ENCODE results near the gene NFATC2. TPM values are rescaled to one million over a fixed set of nuclear protein-coding genes. Genes with fewer than 3 reads are reported as not detected.

The NFATC2 gene
- total and polyA plus RNA-seq, 8 donors: 1.5 to 8.3 (median 4.3) TPM

DNA sequence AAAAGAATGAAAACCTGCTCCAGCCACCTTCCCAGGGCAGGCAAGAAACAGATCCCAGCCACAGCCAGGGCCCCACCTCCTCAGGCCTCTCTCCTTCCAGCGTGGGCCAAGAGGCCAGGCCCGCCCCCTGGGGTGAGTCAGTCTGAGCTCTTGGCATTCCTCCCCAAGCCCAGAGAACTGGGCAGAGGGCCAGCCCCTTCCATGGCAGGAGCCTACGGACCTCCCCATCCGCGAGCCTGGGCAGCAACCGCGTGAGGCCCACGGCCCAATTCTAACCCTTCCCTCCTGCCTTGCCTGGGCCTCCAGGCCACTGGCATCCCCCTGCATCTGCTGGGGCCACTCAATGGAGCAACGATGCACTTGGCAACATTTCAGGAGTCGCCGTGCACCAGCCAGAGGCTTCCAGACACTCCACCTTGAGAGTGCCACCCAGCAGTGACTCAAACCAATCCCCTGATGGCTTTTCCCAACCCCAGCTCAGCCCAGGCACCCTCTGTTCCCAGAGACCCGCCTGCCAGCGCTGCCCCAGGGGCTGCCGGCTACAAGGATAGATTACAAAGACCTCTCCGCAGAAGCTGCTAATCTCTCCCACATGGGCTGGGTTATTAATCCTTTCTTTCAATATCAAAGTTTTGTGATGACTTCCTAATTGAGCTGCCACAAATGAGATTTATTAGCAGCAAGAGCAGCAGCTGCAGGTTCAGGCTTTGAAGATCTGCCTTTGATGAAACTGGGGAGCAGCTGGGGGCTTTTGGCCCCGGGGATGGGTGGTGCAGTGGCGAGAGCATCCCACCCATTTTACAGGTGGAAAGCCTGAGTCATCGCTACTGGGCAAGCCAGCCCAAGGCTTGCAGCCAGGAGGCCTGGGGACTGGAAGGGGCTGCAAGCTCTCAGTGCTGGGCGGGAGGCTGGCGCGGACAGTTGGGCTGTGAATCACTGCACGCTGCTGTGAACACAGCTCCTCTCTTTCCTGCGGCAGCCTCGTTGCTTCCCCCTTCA is 85.7 kb downstream of the NFATC2 start:
- Histone ChIP-seq H3K4me3 (peak overlapping the region in 2 of 4 donors; percentile 3 to 32), H3K4me1 (peaks cover 3 to 11% (median 10%) of the 10 kb centered on the region in 3 donors), H3K27ac (peak overlapping the region in 2 of 4 donors; percentile 52 to 68), H3K27me3 (no peaks in the 10 kb centered on the region), H3K9me3 (no peaks in the 10 kb centered on the region), H3K36me3 (no peaks in the 10 kb centered on the region)
- TF ChIP-seq, protein P1, sequence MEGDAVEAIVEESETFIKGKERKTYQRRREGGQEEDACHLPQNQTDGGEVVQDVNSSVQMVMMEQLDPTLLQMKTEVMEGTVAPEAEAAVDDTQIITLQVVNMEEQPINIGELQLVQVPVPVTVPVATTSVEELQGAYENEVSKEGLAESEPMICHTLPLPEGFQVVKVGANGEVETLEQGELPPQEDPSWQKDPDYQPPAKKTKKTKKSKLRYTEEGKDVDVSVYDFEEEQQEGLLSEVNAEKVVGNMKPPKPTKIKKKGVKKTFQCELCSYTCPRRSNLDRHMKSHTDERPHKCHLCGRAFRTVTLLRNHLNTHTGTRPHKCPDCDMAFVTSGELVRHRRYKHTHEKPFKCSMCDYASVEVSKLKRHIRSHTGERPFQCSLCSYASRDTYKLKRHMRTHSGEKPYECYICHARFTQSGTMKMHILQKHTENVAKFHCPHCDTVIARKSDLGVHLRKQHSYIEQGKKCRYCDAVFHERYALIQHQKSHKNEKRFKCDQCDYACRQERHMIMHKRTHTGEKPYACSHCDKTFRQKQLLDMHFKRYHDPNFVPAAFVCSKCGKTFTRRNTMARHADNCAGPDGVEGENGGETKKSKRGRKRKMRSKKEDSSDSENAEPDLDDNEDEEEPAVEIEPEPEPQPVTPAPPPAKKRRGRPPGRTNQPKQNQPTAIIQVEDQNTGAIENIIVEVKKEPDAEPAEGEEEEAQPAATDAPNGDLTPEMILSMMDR (IDR thresholded peaks at IDR 0.05): no peak
- intact Hi-C loops (cut with DNase I): no loop called here
- ATAC-seq (peak; percentile 98 to 99 (median 98)), FAIRE-seq (no peak), DNase-seq (peak; percentile 94 to 99 (median 98))
- WGBS, 2 donors: 35 to 41% methylated on average over 24 of the region's 24 CpGs

DNA sequence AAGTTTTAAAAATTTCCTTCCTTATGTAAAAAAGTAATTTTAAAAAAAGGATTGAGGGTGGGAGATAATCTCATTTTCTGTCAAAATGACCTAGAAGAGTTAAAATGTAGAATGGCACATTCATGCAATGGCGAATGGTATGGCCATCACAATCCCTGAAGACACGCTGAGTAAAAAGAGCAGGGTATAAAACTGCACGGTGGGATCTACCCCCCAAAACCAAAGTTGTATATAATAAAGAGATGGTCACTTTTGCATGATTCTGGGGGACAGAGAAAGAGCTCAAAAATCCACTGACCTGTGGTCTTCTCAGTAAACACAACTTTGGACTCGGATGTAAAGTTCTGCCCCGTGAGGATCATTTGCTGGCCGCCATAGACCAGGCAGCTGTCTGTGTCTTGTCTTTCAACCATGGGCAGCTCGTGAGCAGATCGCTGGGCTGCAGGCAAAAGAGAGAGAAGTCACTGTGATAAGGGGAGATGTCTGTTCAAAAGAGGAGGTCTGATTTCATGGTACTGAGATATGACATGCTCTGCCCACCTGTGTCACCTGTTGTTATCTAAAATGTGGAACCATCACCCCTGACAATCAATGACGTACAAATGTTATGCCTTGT is 88.2 kb downstream of the NFATC2 start:
- no peak for FAIRE-seq
- Histone ChIP-seq H3K9me3 (no peaks in the 10 kb centered on the region), H3K27me3 (no peaks in the 10 kb centered on the region), H3K4me3 (no peak overlapping the region), H3K27ac (no peak overlapping the region), H3K4me1 (peaks cover 3 to 11% (median 10%) of the 10 kb centered on the region in 3 donors), H3K36me3 (no peaks in the 10 kb centered on the region)
- ATAC-seq: no peak
- intact Hi-C loops (cut with DNase I): no loop called here
- DNase-seq: no peak
- 94 to 95% methylated on average over 9 of the region's 9 CpGs for WGBS, 2 donors
- TF ChIP-seq, protein P1 (IDR thresholded peaks at IDR 0.05): no peak

DNA sequence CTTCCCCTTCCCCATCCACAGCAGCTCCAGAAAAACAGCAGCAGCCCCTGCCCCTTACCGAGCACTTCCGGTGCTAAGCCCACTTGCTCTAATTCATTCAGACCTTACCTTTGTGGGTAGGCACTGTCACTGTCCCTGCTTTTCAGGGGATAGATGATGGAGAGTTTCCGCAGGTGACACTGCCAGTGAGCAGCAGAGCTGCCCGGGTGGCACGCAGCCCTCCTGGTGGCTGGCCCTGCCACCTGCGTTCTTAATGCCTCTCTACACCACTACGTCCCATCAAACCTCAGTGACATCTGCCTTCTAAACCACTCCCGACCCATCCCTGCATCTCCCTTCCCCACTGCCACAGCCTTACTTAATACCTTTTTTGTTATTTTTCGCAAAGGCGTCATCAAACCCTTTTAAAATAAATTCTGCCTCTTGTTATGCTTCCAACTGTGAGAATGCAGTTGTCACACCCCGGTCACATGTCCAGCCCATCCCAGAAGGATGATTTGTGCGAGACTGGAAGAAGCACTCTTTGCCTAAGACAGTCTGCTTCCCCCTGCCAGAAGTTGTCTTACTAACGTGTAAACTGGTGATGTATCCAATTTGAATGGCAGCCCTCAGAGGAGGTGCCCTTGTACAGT is 89.7 kb downstream of the NFATC2 start:
- intact Hi-C loops (cut with DNase I): no loop called here
- no peak overlapping the region for H3K4me3 ChIP-seq
- H3K36me3 ChIP-seq: no peaks in the 10 kb centered on the region
- H3K27me3 ChIP-seq: no peaks in the 10 kb centered on the region
- H3K4me1 ChIP-seq: peaks cover 3 to 11% (median 10%) of the 10 kb centered on the region in 3 donors
- TF ChIP-seq, protein P1 (IDR thresholded peaks at IDR 0.05): no peak
- no peaks in the 10 kb centered on the region for H3K9me3 ChIP-seq
- FAIRE-seq (no peak), ATAC-seq (no peak), DNase-seq (no peak)
- 94% methylated on average over 13 of the region's 13 CpGs for WGBS, 2 donors
- no peak overlapping the region for H3K27ac ChIP-seq

DNA sequence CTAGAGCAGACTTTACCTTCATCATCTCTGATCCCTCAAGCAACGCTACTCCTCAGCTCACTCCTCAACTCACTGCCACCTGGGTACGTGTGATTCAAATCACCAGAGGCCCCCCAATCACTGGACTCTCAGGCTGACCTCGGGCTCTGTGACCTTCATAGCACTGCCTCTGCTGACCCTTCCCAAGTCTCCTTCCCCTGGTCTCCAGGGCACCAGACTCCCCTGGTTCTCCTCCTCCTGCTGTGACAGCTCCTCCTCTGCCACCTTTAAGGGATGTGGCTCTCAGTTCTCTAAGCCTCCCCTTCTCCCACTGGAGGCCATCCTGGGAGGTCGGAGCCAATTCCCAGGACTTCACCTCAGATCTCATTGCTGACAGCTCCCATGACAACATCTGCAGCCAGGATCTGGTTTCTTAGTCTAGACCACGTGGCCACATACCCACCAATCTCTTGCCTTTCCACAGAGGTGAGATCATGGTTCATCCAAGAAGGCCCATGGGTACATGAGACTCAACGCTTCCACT is 90.4 kb downstream of the NFATC2 start:
- H3K4me3 ChIP-seq: no peak overlapping the region
- intact Hi-C loops (cut with DNase I): no loop called here
- H3K27ac ChIP-seq: no peak overlapping the region
- H3K9me3 ChIP-seq: no peaks in the 10 kb centered on the region
- no peaks in the 10 kb centered on the region for H3K36me3 ChIP-seq
- TF ChIP-seq, protein P1 (IDR thresholded peaks at IDR 0.05): no peak
- H3K27me3 ChIP-seq: no peaks in the 10 kb centered on the region
- no peak for DNase-seq
- WGBS, 2 donors: 93 to 97% methylated on average over 6 of the region's 6 CpGs
- H3K4me1 ChIP-seq: peaks cover 3 to 10% (median 10%) of the 10 kb centered on the region in 3 donors
- ATAC-seq: no peak
- FAIRE-seq: no peak

All from pancreas (tissue), 10 donors.